Measurements from ENCODE around the gene FSTL5.
A peak's percentile ranks its signal among the peaks of the same experiment; 100 is the strongest.
"Not testable (repeated sequence)": the region's sequence is repeated elsewhere in the genome, so short reads cannot be mapped to it uniquely, and the experiment has no call there.

Gene FSTL5

GRCh38 chr4:162163892-162164759, at the start of gene FSTL5:
TSS of gene FSTL5 (minus strand) at chr4:162164000. CDS start at chr4:162111396, 52,604 bp downstream.
- DNase-seq (ENCODE audit: low read depth, low spot score): peak; percentile 92

- no peak for DNase-seq (ENCODE audit: low read depth, low spot score)
Measured at GRCh38 chr4:162209706-162210105, 45.9 kb upstream of the FSTL5 start.

GRCh38 chr4:162203478-162203877, 39.7 kb upstream of the FSTL5 start:
- not testable (repeated sequence) for DNase-seq (ENCODE audit: low read depth, low spot score)

- peak; percentile 81 for DNase-seq (ENCODE audit: low read depth, low spot score)
Measured at GRCh38 chr4:162201673-162202072, 37.9 kb upstream of the FSTL5 start.

GRCh38 chr4:162170509-162170908, 6.7 kb upstream of the FSTL5 start:
- DNase-seq (ENCODE audit: low read depth, low spot score): no peak

- peak; percentile 54 for DNase-seq (ENCODE audit: low read depth, low spot score)
Measured at GRCh38 chr4:162164906-162165510, 1.2 kb upstream of the FSTL5 start.

GRCh38 chr4:162162672-162163071, 1.1 kb downstream of the FSTL5 start:
- no peak for DNase-seq (ENCODE audit: low read depth, low spot score)

- no peak for DNase-seq (ENCODE audit: low read depth, low spot score)
Measured at GRCh38 chr4:162157241-162157640, 6.6 kb downstream of the FSTL5 start.

- DNase-seq (ENCODE audit: low read depth, low spot score): no peak
Measured at GRCh38 chr4:162154862-162155540, 8.8 kb downstream of the FSTL5 start.

- DNase-seq (ENCODE audit: low read depth, low spot score): no peak
Measured at GRCh38 chr4:162151850-162152249, 11.9 kb downstream of the FSTL5 start.

- DNase-seq (ENCODE audit: low read depth, low spot score): no peak
Measured at GRCh38 chr4:162151386-162151785, 12.4 kb downstream of the FSTL5 start.

- no peak for DNase-seq (ENCODE audit: low read depth, low spot score)
Measured at GRCh38 chr4:162149644-162150043, 14.2 kb downstream of the FSTL5 start.

GRCh38 chr4:162140051-162140683, 23.6 kb downstream of the FSTL5 start:
- no peak for DNase-seq (ENCODE audit: low read depth, low spot score)

- no peak for DNase-seq (ENCODE audit: low read depth, low spot score)
Measured at GRCh38 chr4:162139412-162139811, 24.4 kb downstream of the FSTL5 start.

GRCh38 chr4:162131256-162131655, 32.5 kb downstream of the FSTL5 start:
- DNase-seq (ENCODE audit: low read depth, low spot score): no peak

- no peak for DNase-seq (ENCODE audit: low read depth, low spot score)
Measured at GRCh38 chr4:162126729-162127128, 37.1 kb downstream of the FSTL5 start.

GRCh38 chr4:162117051-162117450, 46.7 kb downstream of the FSTL5 start:
- DNase-seq (ENCODE audit: low read depth, low spot score): no peak

GRCh38 chr4:162116095-162116779, 47.6 kb downstream of the FSTL5 start:
- peak; percentile 12 for DNase-seq (ENCODE audit: low read depth, low spot score)

- DNase-seq (ENCODE audit: low read depth, low spot score): no peak
Measured at GRCh38 chr4:162115333-162115732, 48.5 kb downstream of the FSTL5 start.

GRCh38 chr4:162111078-162111477, 52.7 kb downstream of the FSTL5 start:
- DNase-seq (ENCODE audit: low read depth, low spot score): no peak

- no peak for DNase-seq (ENCODE audit: low read depth, low spot score)
Measured at GRCh38 chr4:162104459-162105124, 59.2 kb downstream of the FSTL5 start.
